ENCODE results near the gene BCAS3.
"Not testable (repeated sequence)": the region's sequence is repeated elsewhere in the genome, so short reads cannot be mapped to it uniquely, and the experiment has no call there.

The BCAS3 gene

DNA sequence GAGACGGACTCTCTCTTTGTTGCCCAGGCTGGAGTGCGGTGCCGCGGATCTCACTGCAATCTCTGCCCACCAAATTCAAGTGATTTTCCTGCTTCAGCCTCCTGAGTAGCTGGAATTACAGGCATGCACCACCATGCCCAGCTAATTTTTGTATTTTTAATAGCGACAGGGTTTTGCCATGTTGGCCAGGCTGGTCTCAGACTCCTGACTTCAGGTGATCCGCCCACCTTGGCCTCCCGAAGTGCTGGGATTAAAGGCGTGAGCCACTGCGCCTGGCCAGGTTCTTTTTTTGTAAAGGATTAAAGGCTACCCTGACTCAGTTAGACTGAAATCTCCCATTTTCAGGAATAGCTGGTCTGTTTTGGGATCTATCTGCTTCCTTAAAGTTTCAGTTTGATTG is 681.9 kb downstream of the BCAS3 start:
- DNase-seq: not testable (repeated sequence)

DNA sequence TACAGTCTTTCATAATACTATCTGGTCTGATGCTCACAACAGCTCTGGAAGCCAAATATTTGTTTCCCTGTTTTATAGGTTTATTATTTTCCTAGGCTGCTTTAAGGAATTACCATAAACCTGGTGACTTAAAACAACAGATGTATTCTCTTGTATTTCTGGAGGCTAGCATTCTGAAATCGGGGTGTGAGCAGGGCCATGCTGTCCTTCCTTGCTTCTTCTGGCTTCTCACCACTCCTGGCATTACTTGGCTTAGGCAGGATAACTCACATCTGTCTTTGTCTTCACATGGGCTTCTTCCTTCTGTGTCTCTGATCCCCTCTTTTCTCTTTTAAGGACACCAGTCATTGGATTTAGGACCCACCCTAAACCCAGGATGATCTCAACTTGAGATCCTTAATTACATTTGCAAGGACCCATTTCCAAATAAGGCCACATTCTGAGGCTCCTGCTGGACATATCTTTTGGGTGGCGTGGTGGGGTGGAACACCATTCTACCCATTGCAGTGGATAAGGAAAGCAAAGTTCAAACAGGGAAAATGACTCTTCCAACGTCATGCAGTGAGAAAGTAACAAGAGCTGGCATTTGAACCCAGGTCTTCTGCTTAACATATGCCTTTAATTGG is 682.8 kb downstream of the BCAS3 start:
- DNase-seq: no peak

- DNase-seq: no peak
Measured at GRCh38 chr17:61361084-61361483, 683.4 kb downstream of the BCAS3 start.

DNA sequence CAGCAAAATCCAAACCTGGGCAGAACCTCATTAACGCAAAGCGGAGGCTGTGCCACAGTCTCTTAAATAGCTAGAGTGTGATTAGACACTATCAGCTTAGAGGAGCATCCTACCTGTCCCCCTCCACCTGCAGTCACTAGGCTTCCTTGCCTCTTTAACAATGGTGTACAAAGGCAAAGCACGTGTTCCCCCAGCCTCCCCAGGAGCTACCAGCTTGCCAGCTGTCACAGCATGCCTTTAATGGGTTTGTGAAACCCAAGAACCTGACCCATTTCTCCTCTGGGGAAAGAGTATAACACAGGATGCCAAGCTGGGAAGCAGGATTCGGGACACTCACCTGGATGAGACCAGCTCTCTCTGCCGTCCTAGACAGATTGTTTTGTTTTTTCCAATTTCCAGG is 684.7 kb downstream of the BCAS3 start:
- DNase-seq: peak; percentile 92

- no peak for DNase-seq
Measured at GRCh38 chr17:61362852-61363600, 685.4 kb downstream of the BCAS3 start.

- DNase-seq: peak; percentile 29
Measured at GRCh38 chr17:61363601-61364462, 686.2 kb downstream of the BCAS3 start.

DNA sequence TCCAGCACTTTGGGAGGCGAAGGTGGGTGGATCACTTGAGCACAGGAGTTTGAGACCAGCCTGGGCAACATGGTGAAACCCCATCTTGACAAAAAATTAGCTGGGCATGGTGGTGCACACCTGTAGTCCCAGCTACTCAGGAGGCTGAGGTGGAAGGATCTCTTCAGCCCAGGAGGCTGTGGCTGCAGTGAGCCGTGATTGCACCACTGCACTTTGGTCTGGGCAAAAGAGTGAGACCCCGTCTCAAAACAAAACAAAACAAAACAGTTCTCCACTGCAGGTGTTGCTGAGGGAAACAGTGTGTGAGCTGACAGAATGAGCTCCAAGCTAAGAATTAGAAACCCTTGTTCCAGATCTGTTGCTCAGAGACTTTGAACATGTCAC is 686.8 kb downstream of the BCAS3 start:
- no peak for DNase-seq

GRCh38 chr17:61366076-61366714 is 688.5 kb downstream of the BCAS3 start:
- no peak for DNase-seq

DNA sequence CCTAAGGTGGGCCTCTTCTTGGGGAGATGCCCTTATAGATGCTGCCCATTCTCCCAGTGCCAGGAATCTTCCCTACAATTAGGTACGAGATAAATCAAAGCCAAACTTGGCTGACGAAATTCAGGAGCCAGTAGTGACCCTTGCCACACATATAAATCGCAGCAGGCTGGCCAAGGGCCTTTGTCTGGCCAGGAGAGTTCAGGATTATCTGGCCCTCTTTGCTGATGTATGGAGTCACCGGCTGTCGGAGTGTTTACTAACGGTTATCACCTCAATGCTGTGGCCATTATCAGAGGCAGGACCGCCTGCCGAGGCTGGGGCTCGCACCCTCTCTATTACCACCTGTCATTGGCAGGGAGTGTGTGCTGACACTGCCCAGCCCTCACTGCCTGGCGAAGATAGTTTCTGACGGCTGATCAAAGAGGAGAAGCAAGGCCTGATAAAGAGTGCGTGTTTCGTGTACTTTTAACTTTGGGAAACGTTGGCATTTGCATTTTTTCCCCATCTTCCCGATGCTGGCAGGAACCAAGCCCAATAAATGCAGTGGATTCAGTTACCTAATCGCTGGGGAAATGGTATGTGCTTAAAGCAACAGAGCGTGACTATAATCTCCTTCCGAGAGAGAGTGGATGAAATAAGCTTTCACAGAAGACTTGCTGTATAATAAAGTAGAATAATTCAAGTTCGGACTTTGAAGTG is 689.2 kb downstream of the BCAS3 start:
- DNase-seq: peak; percentile 97

- no peak for DNase-seq
Measured at GRCh38 chr17:61368049-61368831, 690.6 kb downstream of the BCAS3 start.

DNA sequence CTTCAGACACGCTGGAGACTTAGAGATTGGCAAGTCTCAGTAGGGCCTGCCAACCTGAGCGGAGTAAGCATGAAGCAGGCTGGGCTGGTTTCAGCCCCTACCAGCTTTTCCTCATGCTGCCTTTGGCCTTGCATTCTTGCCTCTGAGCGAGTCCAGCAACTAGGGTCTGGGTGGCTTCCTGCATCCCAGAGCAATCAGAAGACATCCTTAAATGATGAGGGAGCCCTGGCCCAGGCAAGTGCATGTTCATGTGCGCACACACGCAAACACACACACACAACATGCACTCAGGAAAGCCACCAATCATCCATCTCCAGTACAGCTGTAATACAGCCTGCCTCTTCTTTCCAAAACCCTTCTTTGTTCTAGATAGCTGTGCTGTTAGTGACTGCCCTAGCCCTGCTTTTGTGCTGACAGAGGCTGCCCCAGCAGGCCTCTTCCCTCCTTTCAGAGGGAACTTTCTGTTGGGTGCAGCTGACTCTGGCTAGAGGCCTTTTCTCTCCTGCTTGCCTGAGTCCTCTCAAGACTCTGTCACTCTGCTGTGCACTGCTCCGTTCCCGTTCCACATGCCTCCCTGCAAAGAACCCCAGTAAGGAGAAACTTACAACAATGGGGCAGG is 691.3 kb downstream of the BCAS3 start:
- DNase-seq: no peak

- no peak for DNase-seq
Measured at GRCh38 chr17:61369751-61370150, 692.1 kb downstream of the BCAS3 start.

DNA sequence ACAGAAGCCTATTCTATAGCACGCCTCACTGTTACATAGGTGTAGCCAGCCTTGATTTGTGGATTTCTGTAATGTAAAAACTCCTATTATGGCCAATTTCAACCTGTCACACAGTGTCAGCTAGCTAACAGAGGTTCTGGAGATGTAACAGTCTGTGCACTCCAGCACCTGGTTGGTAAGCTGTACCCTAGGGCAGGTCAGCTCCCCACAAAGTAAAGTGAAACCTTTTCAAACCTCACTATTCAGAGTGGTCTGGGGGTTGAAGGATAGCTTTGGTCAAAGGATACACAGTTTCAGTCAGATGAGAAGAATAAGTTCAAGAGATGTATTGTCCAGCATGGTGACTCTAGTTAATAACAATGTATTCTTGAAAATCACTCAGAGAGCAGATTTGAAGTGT is 693.5 kb downstream of the BCAS3 start:
- DNase-seq: no peak

DNA sequence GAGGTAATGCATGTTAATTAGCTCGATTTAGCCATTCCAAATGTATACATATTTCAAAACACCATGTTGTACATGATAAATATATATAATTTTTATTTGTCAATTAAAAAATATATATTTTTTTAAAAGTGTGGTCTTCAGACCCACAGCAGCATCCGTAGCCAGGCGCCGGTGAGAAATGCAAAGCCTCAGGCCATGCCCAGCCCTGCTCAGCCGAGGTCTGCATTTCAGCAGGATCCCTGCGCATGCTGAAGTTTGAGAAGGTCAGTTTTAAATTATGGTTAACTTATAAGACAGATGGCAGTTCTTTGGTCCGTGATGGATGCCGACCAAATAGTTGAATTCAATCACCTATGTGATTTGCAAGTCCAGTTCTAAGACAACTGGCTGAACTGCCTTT is 694.0 kb downstream of the BCAS3 start:
- DNase-seq: no peak

DNA sequence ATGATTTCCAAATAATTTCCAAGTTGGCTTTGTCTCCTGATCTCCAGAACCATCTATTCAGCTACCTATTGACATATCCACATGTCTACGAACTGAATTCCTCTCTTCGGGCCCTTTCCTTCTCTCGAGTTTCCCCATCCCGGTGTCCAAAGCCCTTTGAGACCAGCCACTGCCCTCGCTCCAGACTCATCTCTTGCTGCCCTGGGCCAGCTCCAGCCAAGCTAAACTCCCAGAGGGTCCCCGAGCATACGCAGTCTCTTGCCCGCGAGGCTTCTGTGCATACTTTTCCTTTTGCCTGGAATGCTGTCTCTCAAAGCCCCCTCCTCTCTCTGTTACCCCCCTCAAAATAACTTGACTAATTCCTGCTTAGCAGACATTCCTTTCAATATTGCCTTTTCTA is 694.8 kb downstream of the BCAS3 start:
- DNase-seq: no peak

- DNase-seq: no peak
Measured at GRCh38 chr17:61376931-61377838, 699.5 kb downstream of the BCAS3 start.

GRCh38 chr17:61378658-61379456 is 701.2 kb downstream of the BCAS3 start:
- no peak for DNase-seq

DNA sequence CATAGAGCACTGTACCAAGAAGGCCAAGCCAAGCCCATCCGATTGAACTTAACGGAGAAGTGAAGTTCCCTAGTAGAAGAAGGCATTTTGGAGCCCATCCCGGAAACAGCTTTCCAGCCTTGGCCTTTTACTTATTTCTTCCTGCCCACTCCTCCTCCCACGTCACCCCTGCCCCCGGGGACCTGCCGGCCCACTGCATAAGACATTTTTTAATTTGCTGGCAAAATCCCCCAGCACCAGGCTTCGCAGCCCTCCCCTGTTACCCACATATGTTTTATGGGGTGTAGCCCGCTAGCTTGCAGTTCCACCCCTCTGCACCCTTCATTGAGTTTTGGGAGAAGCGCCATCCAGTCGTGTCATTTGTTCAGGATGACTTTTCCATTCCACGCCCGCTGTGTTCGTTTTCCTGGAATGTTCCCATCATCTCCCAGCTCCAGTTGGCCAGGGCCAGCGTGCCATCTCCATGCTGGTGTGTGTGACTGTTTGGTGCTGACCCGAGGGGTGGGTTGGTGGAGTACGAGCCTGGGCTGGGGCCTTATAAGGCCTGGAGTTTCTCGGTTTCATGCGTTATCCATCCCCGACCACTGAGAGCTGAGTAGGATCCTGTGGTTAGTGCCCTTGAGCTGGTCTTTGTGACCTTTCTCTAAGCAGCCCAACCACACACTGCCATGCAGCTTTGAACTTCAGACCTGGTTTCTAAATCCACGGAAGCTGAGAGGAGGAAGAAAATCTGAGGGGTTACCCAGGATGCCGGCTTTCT is 702.0 kb downstream of the BCAS3 start:
- no peak for DNase-seq
